IPS DF 6.9 (cell line): ENCODE data around the gene VPS4B.
"Not testable (repeated sequence)": the region's sequence is repeated elsewhere in the genome, so short reads cannot be mapped to it uniquely, and the experiment has no call there.

ENCODE experiments used
- DNase-seq: peaks from one replicate; pipeline ENCODE4 v3.0.0-alpha.2; 2013; ENCODE audit warnings: low read depth, low spot score
- H3K27ac ChIP-seq: one replicate; pipeline ENCODE4 v1.5.1; 2013; ENCODE audit warnings: low read length, control low read depth
- H3K27me3 ChIP-seq: 2 replicates; pipeline ENCODE4 v1.6.1; 2013; ENCODE audit warnings: mild to moderate bottlenecking, low read length; ENCODE audit not compliant: control insufficient read depth, insufficient read depth
- H3K36me3 ChIP-seq: 2 replicates; pipeline ENCODE4 v1.6.1; 2013; ENCODE audit warnings: low read length; ENCODE audit not compliant: control insufficient read depth, insufficient read depth
- H3K4me1 ChIP-seq: 2 replicates; pipeline ENCODE4 v1.6.1; 2013; ENCODE audit warnings: low read length; ENCODE audit not compliant: control insufficient read depth, insufficient read depth
- H3K4me3 ChIP-seq: 2 replicates; pipeline ENCODE4 v1.5.1; 2013; ENCODE audit warnings: mild to moderate bottlenecking, low read length
- H3K9me3 ChIP-seq: 2 replicates; pipeline ENCODE4 v1.6.1; 2013; ENCODE audit warnings: low read length, inconsistent platforms; ENCODE audit not compliant: control insufficient read depth, insufficient read depth
- WGBS: extraction: QIAGEN DNeasy Blood & Tissue Kit; methylation state at CpG from one replicate; pipeline ENCODE4 v1.1.7; 2013; ENCODE audit warnings: mixed read lengths, missing lambda C conversion rate; ENCODE audit not compliant: insufficient read length, insufficient coverage; 5-methylcytosine and 5-hydroxymethylcytosine counted together

Gene VPS4B

DNA sequence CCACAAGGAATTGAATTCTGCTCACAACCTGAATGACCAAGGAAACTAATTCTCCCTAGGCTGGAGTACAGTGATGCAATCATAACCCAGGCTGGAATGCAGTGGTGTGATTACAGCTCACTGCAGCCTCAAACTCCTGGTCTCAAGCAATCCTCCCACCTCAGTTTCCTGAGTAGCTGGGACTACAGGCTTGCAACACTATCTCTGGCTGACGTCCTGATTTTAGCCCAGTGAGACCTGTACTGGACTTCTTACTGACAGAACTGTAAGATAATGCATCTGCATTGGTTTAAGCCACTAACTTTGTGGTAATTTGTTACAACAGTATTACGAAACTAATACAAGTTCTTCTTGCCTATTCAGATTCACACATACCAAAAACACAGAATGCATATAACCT lies 45.7 kb downstream of the VPS4B start:
- no peak for DNase-seq
- WGBS = no CpG with 5 or more reads among the region's 2 CpGs

DNA sequence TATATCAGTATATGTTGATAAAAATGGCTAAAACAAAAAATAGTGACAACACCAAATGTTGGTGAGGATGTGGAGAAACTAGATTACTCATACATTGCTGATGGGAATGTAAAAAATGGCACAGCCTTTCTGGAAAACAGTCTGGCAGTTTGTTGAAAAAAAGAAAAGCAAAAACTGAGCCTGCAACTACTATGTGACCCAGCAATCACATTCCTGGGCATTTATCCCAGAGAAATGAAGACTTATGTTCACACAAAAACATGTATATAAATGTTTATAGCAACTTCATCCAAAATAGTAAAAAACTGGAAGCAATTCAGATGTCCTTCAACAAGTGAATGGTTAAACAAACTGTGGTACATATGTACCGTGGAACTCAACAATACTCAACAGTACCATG lies 47.7 kb downstream of the VPS4B start:
- Histone ChIP-seq H3K27ac (no peak overlapping the region), H3K9me3 (no peaks in the 10 kb centered on the region; the same call in 1 of the 2 replicates), H3K4me1 (no peaks in the 10 kb centered on the region), H3K4me3 (no peak overlapping the region), H3K27me3 (no peaks in the 10 kb centered on the region; the same call in 1 of the 2 replicates), H3K36me3 (no peaks in the 10 kb centered on the region)
- WGBS = no CpG with 5 or more reads among the region's 1 CpG
- no peak for DNase-seq

More for the DNA sequence above, 45.7 kb downstream of the VPS4B start:
- no peak overlapping the region for H3K27ac ChIP-seq
- no peak overlapping the region for H3K4me3 ChIP-seq
- H3K9me3 ChIP-seq = no peaks in the 10 kb centered on the region; the same call in 1 of the 2 replicates
- H3K36me3 ChIP-seq = no peaks in the 10 kb centered on the region
- no peaks in the 10 kb centered on the region for H3K4me1 ChIP-seq
- H3K27me3 ChIP-seq = no peaks in the 10 kb centered on the region

- no CpG with 5 or more reads among the region's 1 CpG for WGBS
- no peak for DNase-seq
- H3K4me1 ChIP-seq = no peaks in the 10 kb centered on the region
Measured at GRCh38 chr18:63373161-63373560, 49.1 kb downstream of the VPS4B start.

DNA sequence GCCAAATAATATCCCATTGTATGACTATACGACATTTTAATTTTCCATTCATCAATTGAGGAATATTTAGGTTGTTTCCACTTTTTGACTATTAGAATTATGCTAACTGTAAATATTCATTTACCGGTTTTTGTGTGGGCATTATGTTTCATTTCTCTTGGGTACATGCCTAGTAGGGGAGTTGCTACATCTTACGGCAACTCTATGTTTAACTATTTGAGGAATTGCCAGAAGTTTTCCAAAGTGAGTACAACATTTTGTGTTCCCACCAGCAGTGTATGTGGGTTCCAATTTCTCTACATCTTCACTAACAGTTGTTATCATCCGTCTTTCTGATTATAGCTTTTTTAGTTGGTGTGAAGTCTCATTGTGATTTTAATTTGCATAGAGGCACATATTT lies 53.7 kb downstream of the VPS4B start:
- Histone ChIP-seq H3K27me3 (no peaks in the 10 kb centered on the region; the same call in 1 of the 2 replicates), H3K27ac (no peak overlapping the region), H3K4me3 (no peak overlapping the region), H3K4me1 (no peaks in the 10 kb centered on the region), H3K36me3 (no peaks in the 10 kb centered on the region; the same call in 1 of the 2 replicates), H3K9me3 (no peaks in the 10 kb centered on the region)
- 100% methylated on average over 1 of the region's 4 CpGs for WGBS
- DNase-seq = no peak

More at GRCh38 chr18:63373161-63373560, 49.1 kb downstream of the VPS4B start:
- Histone ChIP-seq H3K36me3 (no peaks in the 10 kb centered on the region; the same call in 1 of the 2 replicates), H3K27me3 (no peaks in the 10 kb centered on the region; the same call in 1 of the 2 replicates), H3K4me3 (no peak overlapping the region), H3K9me3 (no peaks in the 10 kb centered on the region; the same call in 1 of the 2 replicates), H3K27ac (no peak overlapping the region)

DNA sequence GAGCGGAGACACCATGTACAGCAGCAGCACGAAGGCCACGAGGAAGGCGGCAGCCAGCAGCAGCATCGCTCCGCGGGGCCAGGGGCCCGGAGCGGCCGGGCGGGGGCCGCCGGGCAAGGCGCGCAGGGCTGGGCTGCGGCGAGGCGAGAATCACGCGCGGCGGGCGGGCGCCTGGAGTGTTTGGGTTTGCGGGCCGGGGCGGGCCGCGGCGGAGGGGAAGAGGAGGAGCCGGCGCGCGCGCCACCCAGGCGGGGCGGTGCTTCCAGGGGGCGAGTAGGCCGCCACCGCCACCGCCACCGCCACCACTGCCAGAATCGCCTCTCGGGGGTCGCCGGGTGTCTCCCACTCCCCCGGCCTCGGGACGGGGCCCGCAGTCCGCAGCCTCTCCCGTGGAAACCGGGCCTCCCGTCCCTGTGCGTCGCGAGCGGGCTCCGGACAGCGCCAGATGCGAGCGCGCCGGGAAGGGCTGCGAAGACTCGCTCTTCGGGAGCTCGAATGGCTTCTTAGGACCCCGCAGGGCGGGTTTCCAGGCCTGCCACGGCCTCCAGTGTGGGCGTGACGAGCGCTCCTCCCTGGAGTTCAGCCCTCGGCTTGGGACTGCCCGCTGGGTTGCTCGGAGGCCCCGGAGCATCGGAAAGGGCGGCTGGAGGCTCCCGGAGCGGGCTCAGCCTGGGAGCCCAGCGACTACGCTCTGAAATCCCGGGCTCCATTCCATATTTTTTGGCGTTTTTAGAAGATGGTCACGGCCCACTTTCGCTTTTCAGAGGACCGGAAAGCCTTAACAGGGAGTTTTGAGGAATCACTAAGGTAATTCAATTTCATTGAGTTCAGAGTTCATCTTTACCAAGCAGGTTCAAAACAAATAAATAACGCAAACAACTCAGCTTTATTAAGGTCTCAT lies 55.0 kb downstream of the VPS4B start, which contains the start of gene KDSR:
KDSR (minus strand) TSS at position 154 of the 901 bp plus-strand sequence; CDS start at position 66, 88 bp downstream.
- no peak within 1 kb of the TSS for H3K27ac ChIP-seq
- peaks cover 3% of the 10 kb centered on the region; the same call in 1 of the 2 replicates for H3K36me3 ChIP-seq

GRCh38 chr18:63366213-63367052 lies 55.8 kb downstream of the VPS4B start:
- Histone ChIP-seq H3K27me3 (no peaks in the 10 kb centered on the region; the same call in 1 of the 2 replicates), H3K9me3 (no peaks in the 10 kb centered on the region), H3K4me3 (peak overlapping the region; percentile 76; the same call in 1 of the 2 replicates), H3K4me1 (no peaks in the 10 kb centered on the region), H3K36me3 (peaks cover 4% of the 10 kb centered on the region; the same call in 1 of the 2 replicates), H3K27ac (no peak overlapping the region)
- WGBS = no CpG with 5 or more reads among the region's 65 CpGs
- peak; percentile 18 for DNase-seq

More for the DNA sequence above, 55.0 kb downstream of the VPS4B start, which contains the start of gene KDSR:
- DNase-seq = peak; percentile 90
- no peaks in the 10 kb centered on the region for H3K9me3 ChIP-seq
- WGBS = no CpG with 5 or more reads among the region's 90 CpGs
- no peaks in the 10 kb centered on the region for H3K4me1 ChIP-seq
- H3K4me3 ChIP-seq = peak within 1 kb of the TSS; percentile 76; the same call in 1 of the 2 replicates
- no peaks in the 10 kb centered on the region; the same call in 1 of the 2 replicates for H3K27me3 ChIP-seq

DNA sequence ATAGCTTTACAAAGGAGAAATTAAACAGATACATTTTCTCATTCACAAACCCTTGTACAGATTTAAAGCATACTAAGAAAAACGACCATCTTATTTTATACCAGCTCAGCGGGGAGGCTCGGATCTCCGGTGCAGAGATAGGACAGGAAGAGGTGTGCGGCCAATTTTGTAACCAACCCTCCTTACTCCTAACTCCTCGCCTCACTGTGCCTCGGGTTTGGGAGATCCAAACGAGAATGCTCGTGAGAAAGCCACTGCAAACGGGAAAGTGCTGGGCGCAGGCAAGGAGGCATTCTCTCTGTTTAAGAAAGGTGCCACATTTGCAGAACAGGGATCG lies 56.4 kb downstream of the VPS4B start:
- Histone ChIP-seq H3K36me3 (peaks cover 4% of the 10 kb centered on the region; the same call in 1 of the 2 replicates), H3K4me3 (peak overlapping the region; percentile 76; the same call in 1 of the 2 replicates), H3K27ac (no peak overlapping the region), H3K4me1 (no peaks in the 10 kb centered on the region), H3K27me3 (no peaks in the 10 kb centered on the region; the same call in 1 of the 2 replicates), H3K9me3 (no peaks in the 10 kb centered on the region)
- WGBS = no CpG with 5 or more reads among the region's 12 CpGs
- no peak for DNase-seq

GRCh38 chr18:63363951-63364350 lies 58.3 kb downstream of the VPS4B start:
- H3K36me3 ChIP-seq = peaks cover 4% of the 10 kb centered on the region; the same call in 1 of the 2 replicates
- H3K9me3 ChIP-seq = no peaks in the 10 kb centered on the region
- no peaks in the 10 kb centered on the region for H3K4me1 ChIP-seq
- whole genome bisulfite sequencing = no CpG with 5 or more reads among the region's 2 CpGs
- no peak overlapping the region for H3K4me3 ChIP-seq
- H3K27me3 ChIP-seq = no peaks in the 10 kb centered on the region
- no peak for DNase-seq
- H3K27ac ChIP-seq = no peak overlapping the region

DNA sequence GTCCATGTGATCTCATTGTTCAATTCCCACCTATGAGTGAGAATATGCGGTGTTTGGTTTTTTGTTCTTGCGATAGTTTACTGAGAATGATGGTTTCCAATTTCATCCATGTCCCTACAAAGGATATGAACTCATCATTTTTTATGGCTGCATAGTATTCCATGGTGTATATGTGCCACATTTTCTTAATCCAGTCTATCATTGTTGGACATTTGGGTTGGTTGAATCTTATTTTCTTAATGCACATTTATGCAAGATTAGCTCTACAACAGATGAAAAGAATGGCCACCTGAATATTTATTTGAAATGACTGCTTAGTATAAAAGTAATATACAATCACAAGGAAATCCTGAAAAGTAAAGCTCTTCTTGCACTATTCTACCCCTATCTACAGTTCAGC lies 58.9 kb downstream of the VPS4B start:
- H3K27me3 ChIP-seq, H3K27ac ChIP-seq, H3K4me1 ChIP-seq, H3K9me3 ChIP-seq, H3K4me3 ChIP-seq, H3K36me3 ChIP-seq, DNase-seq: not testable (repeated sequence)
- no CpG with 5 or more reads among the region's 2 CpGs for WGBS
